VCaP (cell line): Measurements from ENCODE around the gene DUSP14.

Experiments
- H3K27ac ChIP-seq: fragments of 450-650 bp; 2 replicates; pipeline ENCODE4 v1.5.1; 2017
- CTCF ChIP-seq: fragments of 450-650 bp; conservative IDR thresholded peaks from 2 replicates; pipeline ENCODE4 v1.5.1; 2017; ENCODE audit warnings: mild to moderate bottlenecking, moderate library complexity

DUSP14 gene

GRCh38 chr17:37494401-37494831 is 4.7 kb downstream of the DUSP14 start:
- H3K27ac ChIP-seq, result no peak overlapping the region

GRCh38 chr17:37494971-37495370 is 5.3 kb downstream of the DUSP14 start:
- no peak overlapping the region for H3K27ac ChIP-seq
- TF ChIP-seq CTCF, result no peak

More at GRCh38 chr17:37494401-37494831, 4.7 kb downstream of the DUSP14 start:
- no peak for TF ChIP-seq CTCF

- H3K27ac ChIP-seq, result no peak overlapping the region
- TF ChIP-seq CTCF, result no peak
Observed at GRCh38 chr17:37500378-37500777, 10.7 kb downstream of the DUSP14 start.

- peak overlapping the region; percentile 60 for H3K27ac ChIP-seq
- no peak for TF ChIP-seq CTCF
Observed at GRCh38 chr17:37502009-37502936, 12.6 kb downstream of the DUSP14 start.

GRCh38 chr17:37503148-37503547 is 13.5 kb downstream of the DUSP14 start:
- no peak overlapping the region for H3K27ac ChIP-seq
- no peak for TF ChIP-seq CTCF

GRCh38 chr17:37505333-37505732 is 15.6 kb downstream of the DUSP14 start:
- TF ChIP-seq CTCF, result no peak

GRCh38 chr17:37506678-37507077 is 17.0 kb downstream of the DUSP14 start:
- TF ChIP-seq CTCF, result peak; percentile 73
- 0 out of 2 replicates have a peak overlapping the region, but pooled peaks have one; percentile 3 for H3K27ac ChIP-seq

More at GRCh38 chr17:37505333-37505732, 15.6 kb downstream of the DUSP14 start:
- no peak overlapping the region for H3K27ac ChIP-seq
